PC-9 (cell line): ENCODE data around the gene MDM4.

Experiments
- EZH2 ChIP-seq: fragments of 200-600 bp; sonication (generic); IDR thresholded peaks from 2 replicates; pipeline ENCODE4 v1.8.0; 2017; ENCODE audit warnings: antibody characterized with exemption, low read depth
- TF ChIP-seq, protein P1 (sequence below): fragments of 200-600 bp; sonication (generic); conservative IDR thresholded peaks from 2 replicates; pipeline ENCODE4 v1.6.1; 2017; ENCODE audit warnings: mixed run types, antibody characterized with exemption, mild to moderate bottlenecking, moderate library complexity

DNA sequence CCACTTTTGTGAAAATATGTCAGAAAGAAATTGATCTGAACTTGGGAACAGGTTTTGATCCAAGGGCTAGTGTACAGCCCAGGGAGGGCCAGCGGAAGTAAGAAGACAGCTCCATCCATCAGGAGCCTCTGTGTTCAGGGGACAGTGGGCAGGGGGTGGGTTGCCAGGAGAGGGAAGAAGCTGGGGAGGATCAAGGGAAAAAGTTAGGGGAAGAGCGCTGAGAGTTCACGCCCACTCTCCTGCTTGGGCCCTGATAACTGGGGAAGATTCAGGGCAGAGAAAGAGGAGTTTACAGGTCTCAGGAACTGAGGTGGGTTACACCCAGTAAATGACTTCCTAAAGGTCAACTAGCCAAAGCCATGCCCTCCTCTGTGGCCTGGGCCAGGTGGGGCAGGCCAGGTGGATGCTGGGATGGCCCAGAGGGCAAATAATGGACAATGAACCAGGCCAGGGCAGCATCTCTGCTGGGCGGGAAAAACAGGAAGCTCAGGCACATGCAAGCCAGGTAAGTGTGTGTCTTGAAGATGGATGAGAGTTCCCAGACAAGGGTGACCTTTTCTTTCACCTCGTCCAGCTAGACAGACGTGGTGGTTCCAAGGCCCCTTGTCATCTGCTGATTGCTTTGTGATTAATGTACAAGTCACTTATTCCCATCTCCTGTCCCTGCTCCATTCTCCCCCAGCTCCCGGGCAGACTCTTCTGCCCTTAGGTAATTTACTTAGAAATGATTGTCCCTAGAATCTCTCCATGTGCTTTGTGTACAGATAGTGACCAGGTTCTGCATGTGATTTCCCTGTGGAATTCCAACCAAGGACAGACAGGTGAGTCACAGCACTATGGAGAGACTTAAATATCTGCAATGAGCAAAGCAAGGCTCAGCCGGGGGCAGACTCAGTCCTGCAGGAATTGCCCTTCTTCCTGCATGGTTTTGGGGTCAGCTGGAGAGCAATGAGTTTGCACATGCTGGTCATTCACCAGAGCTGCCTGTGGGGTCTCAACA lies 57.0 kb downstream of the MDM4 start:
- TF ChIP-seq EZH2, result no peak
- TF ChIP-seq, protein P1, sequence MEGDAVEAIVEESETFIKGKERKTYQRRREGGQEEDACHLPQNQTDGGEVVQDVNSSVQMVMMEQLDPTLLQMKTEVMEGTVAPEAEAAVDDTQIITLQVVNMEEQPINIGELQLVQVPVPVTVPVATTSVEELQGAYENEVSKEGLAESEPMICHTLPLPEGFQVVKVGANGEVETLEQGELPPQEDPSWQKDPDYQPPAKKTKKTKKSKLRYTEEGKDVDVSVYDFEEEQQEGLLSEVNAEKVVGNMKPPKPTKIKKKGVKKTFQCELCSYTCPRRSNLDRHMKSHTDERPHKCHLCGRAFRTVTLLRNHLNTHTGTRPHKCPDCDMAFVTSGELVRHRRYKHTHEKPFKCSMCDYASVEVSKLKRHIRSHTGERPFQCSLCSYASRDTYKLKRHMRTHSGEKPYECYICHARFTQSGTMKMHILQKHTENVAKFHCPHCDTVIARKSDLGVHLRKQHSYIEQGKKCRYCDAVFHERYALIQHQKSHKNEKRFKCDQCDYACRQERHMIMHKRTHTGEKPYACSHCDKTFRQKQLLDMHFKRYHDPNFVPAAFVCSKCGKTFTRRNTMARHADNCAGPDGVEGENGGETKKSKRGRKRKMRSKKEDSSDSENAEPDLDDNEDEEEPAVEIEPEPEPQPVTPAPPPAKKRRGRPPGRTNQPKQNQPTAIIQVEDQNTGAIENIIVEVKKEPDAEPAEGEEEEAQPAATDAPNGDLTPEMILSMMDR, result no peak
